OCI-LY3 (cell line): ENCODE results near the gene SPATS2.

ENCODE experiments used
- EZH2phosphoT487 ChIP-seq: fragments of 200-600 bp; shearing (Covaris generic); IDR thresholded peaks from 2 replicates; pipeline ENCODE4 v1.6.1; 2018; ENCODE audit warnings: antibody characterized with exemption, mixed run types, low read depth
- TF ChIP-seq, protein P1 (sequence below): fragments of 200-600, 300-600 bp; sonication (generic); IDR thresholded peaks from 2 replicates; pipeline ENCODE4 v1.5.1; 2014; ENCODE audit warnings: antibody characterized with exemption, low read length, low read depth

DNA sequence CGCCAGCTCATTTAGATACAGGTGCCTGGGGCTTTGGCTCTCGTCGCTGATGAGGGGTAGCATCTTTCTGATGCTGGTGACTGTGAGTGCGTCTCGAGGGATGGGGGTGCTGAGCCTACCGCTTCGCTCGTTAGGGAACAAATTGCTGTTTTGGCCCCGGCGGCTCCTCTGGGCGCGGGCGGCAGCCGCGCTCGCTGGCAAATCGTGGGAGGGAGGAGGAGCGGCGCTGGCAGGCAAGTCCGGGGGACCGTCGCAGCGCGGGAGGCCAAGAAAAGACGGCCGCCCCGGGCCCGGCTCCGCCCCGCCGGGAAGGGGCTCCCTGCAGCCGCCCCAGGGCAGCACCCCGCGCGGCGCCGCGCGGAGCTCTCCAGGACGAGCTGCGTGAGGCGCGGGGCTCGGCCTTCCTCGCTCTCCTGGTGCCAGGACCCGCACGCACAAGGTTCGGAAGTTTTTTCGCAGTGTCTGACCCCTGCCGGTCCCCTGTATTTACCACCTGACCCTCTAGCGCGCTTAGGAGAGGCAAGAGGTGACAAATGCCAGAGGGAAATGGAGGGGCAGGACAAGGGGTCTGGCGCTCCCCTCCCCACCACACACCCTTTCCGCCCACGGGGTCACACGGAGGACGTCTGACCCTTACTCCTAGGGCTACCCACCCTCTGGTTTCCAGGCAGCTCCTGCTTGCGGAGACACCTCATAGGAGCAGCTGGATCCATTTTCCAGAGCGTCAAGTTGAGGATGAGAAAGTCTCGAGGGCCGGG, 170.7 kb downstream of the SPATS2 start:
- TF ChIP-seq, protein P1, sequence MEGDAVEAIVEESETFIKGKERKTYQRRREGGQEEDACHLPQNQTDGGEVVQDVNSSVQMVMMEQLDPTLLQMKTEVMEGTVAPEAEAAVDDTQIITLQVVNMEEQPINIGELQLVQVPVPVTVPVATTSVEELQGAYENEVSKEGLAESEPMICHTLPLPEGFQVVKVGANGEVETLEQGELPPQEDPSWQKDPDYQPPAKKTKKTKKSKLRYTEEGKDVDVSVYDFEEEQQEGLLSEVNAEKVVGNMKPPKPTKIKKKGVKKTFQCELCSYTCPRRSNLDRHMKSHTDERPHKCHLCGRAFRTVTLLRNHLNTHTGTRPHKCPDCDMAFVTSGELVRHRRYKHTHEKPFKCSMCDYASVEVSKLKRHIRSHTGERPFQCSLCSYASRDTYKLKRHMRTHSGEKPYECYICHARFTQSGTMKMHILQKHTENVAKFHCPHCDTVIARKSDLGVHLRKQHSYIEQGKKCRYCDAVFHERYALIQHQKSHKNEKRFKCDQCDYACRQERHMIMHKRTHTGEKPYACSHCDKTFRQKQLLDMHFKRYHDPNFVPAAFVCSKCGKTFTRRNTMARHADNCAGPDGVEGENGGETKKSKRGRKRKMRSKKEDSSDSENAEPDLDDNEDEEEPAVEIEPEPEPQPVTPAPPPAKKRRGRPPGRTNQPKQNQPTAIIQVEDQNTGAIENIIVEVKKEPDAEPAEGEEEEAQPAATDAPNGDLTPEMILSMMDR: no peak
- TF ChIP-seq EZH2phosphoT487: no peak
